ENCODE data around the gene PARD3. TPM values are rescaled to one million over a fixed set of nuclear protein-coding genes. Genes with fewer than 3 reads are reported as not detected.

The PARD3 gene
- total RNA-seq, 2 donors from 2014 or later, result 32.0 to 61.9 TPM

- H3K4me3 ChIP-seq, result no peak overlapping the region
- 92% methylated on average over 9 of the region's 9 CpGs for WGBS
- no peaks in the 10 kb centered on the region for H3K36me3 ChIP-seq
- no peak for DNase-seq (ENCODE audit: low spot score)
- H3K9me3 ChIP-seq, result no peaks in the 10 kb centered on the region
- H3K4me1 ChIP-seq (replicated peaks), result no peaks in the 10 kb centered on the region
- intact Hi-C loops (cut with DNase I), result no loop called here
- H3K27ac ChIP-seq, result no peak overlapping the region
- TF ChIP-seq CTCF (IDR thresholded peaks at IDR 0.05) (no peak), POLR2A (IDR thresholded peaks at IDR 0.05) (no peak), POLR2AphosphoS5 (IDR thresholded peaks at IDR 0.05) (no peak)
- no peaks in the 10 kb centered on the region for H3K27me3 ChIP-seq (replicated peaks; ENCODE audit: insufficient read depth)
Measured at GRCh38 chr10:34206078-34206934, 608.8 kb downstream of the PARD3 start.

- no peaks in the 10 kb centered on the region for H3K27me3 ChIP-seq (replicated peaks; ENCODE audit: insufficient read depth)
- TF ChIP-seq POLR2AphosphoS5 (IDR thresholded peaks at IDR 0.05), result no peak
- TF ChIP-seq CTCF (IDR thresholded peaks at IDR 0.05), result no peak
- no peak for TF ChIP-seq POLR2A (IDR thresholded peaks at IDR 0.05)
- H3K36me3 ChIP-seq, result no peaks in the 10 kb centered on the region
- intact Hi-C loops (cut with DNase I), result no loop called here
- DNase-seq (ENCODE audit: low spot score), result no peak
- H3K4me3 ChIP-seq, result no peak overlapping the region
- no peak overlapping the region for H3K27ac ChIP-seq
- no peaks in the 10 kb centered on the region for H3K4me1 ChIP-seq (replicated peaks)
- WGBS, result 89% methylated on average over 5 of the region's 5 CpGs
- H3K9me3 ChIP-seq, result no peaks in the 10 kb centered on the region
Measured at GRCh38 chr10:34205452-34205851, 609.6 kb downstream of the PARD3 start.

GRCh38 chr10:34203966-34204630 lies 611.0 kb downstream of the PARD3 start:
- TF ChIP-seq POLR2A (IDR thresholded peaks at IDR 0.05) (no peak), POLR2AphosphoS5 (IDR thresholded peaks at IDR 0.05) (no peak), CTCF (IDR thresholded peaks at IDR 0.05) (no peak)
- Histone ChIP-seq H3K27ac (no peak overlapping the region), H3K36me3 (no peaks in the 10 kb centered on the region), H3K9me3 (no peaks in the 10 kb centered on the region), H3K4me1 (replicated peaks) (no peaks in the 10 kb centered on the region), H3K27me3 (replicated peaks; ENCODE audit: insufficient read depth) (no peaks in the 10 kb centered on the region), H3K4me3 (no peak overlapping the region)
- intact Hi-C loops (cut with DNase I), result no loop called here
- 77% methylated on average over 7 of the region's 7 CpGs for WGBS
- DNase-seq (ENCODE audit: low spot score), result no peak

GRCh38 chr10:34200355-34200901 lies 614.7 kb downstream of the PARD3 start:
- Histone ChIP-seq H3K9me3 (no peaks in the 10 kb centered on the region), H3K27me3 (replicated peaks; ENCODE audit: insufficient read depth) (no peaks in the 10 kb centered on the region), H3K4me3 (no peak overlapping the region), H3K27ac (no peak overlapping the region), H3K36me3 (no peaks in the 10 kb centered on the region), H3K4me1 (replicated peaks) (no peaks in the 10 kb centered on the region)
- WGBS, result 37% methylated on average over 4 of the region's 4 CpGs
- no peak for DNase-seq (ENCODE audit: low spot score)
- intact Hi-C loops (cut with DNase I), result no loop called here
- no peak for TF ChIP-seq POLR2AphosphoS5 (IDR thresholded peaks at IDR 0.05)
- no peak for TF ChIP-seq CTCF (IDR thresholded peaks at IDR 0.05)
- no peak for TF ChIP-seq POLR2A (IDR thresholded peaks at IDR 0.05)
